Transverse colon (tissue), 4 donors: ENCODE data around the gene BTNL2. TPM values are rescaled to one million over a fixed set of nuclear protein-coding genes. Genes with fewer than 3 reads are reported as not detected.

Source experiments
- DNase-seq: peaks from one replicate; pipeline ENCODE4 v3.0.0-alpha.2; 2019
- H3K27ac ChIP-seq, 4 donors: fragments of 200-600 bp; sonication (generic); 2 replicates each; pipeline ENCODE4 v1.5.1; 2016 to 2018; ENCODE audit warnings: inconsistent platforms in 4 of 4
- H3K27me3 ChIP-seq: fragments of 200-600 bp; sonication (generic); 2 replicates; pipeline ENCODE4 v1.5.1; 2017; ENCODE audit warnings: inconsistent platforms
- H3K36me3 ChIP-seq, 4 donors: fragments of 200-600 bp; sonication (generic); 2 replicates each; pipeline ENCODE4 v1.5.1; 2017 to 2019; ENCODE audit warnings: inconsistent platforms in 4 of 4
- H3K4me1 ChIP-seq, 4 donors: fragments of 200-600 bp; sonication (generic); 2 replicates each; pipeline ENCODE4 v1.5.1; 2017 to 2020; ENCODE audit warnings: inconsistent platforms in 4 of 4
- H3K4me3 ChIP-seq, 4 donors: fragments of 200-600 bp; sonication (generic); 1 replicate in 1 of 4; 2 replicates in 3 of 4; pipeline versions ENCODE4 v1.5.1 to v1.6.1; 2017 to 2019; ENCODE audit warnings: inconsistent platforms in 4 of 4
- H3K9me3 ChIP-seq, 2 donors: fragments of 200-600 bp; sonication (generic); 2 replicates each; pipeline ENCODE4 v1.5.1; 2017 to 2019; ENCODE audit warnings: inconsistent platforms in 2 of 2
- EP300 ChIP-seq: sonication (generic); formaldehyde crosslinking; IDR thresholded peaks from one replicate; pipeline ENCODE4 v1.6.1; 2017; ENCODE audit warnings: antibody characterized with exemption, low read depth
- POLR2A ChIP-seq: fragments of 450-650 bp; IDR thresholded peaks from one replicate; pipeline ENCODE4 v1.6.1; 2016; ENCODE audit warnings: antibody characterized with exemption, mild to moderate bottlenecking, moderate library complexity
- POLR2AphosphoS5 ChIP-seq, 3 donors: sonication (generic); formaldehyde crosslinking; IDR thresholded peaks; one replicate each; pipeline ENCODE4 v1.6.1; 2016; ENCODE audit warnings: antibody characterized with exemption in 3 of 3
- WGBS, 2 donors: methylation state at CpG; one replicate each; pipeline ENCODE4 v1.1.5; 2018; ENCODE audit warnings: low coverage in 1 of 2; 5-methylcytosine and 5-hydroxymethylcytosine counted together
- in situ Hi-C, 4 donors: fragments of 200-750 bp; cut with MboI; loops; one replicate each; pipeline versions ENCODE4 v1.15.0 to v1.15.1; 2017; ENCODE audit warnings: low sequenced_read_pairs in 3 of 4, low pct_ligation_motif_present in 1 of 4, low pct_unique_long_range_greater_than_20kb in 1 of 4
- intact Hi-C: fragments of 100-400 bp; cut with DNase I; formaldehyde crosslinking; loops from one replicate; pipeline ENCODE4 v1.15.1; 2023; ENCODE audit warnings: low total_unique reads
- total RNA-seq, 4 donors: library from RNA; depleted of rRNA; stranded (reverse); fragments of >200 nt; gene quantifications; one replicate each; pipeline ENCODE4 v1.1.0, GENCODE V29; 2016
- TF ChIP-seq, protein P1 (sequence below), 5 experiments: fragments of 200-600 bp in 3 of 5; fragments of 450-650 bp in 2 of 5; sonication (generic) in 3 of 5; IDR thresholded peaks; 1 replicate in 2 of 5; 2 replicates in 3 of 5; pipeline ENCODE4 v1.5.1; 2016 to 2017; ENCODE audit warnings: antibody characterized with exemption in 5 of 5, inconsistent platforms in 3 of 5, mild to moderate bottlenecking in 2 of 5, moderate library complexity in 1 of 5

BTNL2 gene
- total RNA-seq, 4 donors from 2014 or later, result not detected

GRCh38 chr6:32444433-32444832 is 37.5 kb upstream of the BTNL2 start:
- Histone ChIP-seq H3K4me3 (no peak overlapping the region), H3K36me3 (no peaks in the 10 kb centered on the region), H3K27ac (no peak overlapping the region), H3K9me3 (no peaks in the 10 kb centered on the region), H3K27me3 (peaks cover 1% of the 10 kb centered on the region), H3K4me1 (no peaks in the 10 kb centered on the region)
- intact Hi-C loops, result no loop called here
- TF ChIP-seq POLR2AphosphoS5 (IDR thresholded peaks at IDR 0.05) (no peak), POLR2A (no peak), EP300 (no peak)
- TF ChIP-seq, protein P1, sequence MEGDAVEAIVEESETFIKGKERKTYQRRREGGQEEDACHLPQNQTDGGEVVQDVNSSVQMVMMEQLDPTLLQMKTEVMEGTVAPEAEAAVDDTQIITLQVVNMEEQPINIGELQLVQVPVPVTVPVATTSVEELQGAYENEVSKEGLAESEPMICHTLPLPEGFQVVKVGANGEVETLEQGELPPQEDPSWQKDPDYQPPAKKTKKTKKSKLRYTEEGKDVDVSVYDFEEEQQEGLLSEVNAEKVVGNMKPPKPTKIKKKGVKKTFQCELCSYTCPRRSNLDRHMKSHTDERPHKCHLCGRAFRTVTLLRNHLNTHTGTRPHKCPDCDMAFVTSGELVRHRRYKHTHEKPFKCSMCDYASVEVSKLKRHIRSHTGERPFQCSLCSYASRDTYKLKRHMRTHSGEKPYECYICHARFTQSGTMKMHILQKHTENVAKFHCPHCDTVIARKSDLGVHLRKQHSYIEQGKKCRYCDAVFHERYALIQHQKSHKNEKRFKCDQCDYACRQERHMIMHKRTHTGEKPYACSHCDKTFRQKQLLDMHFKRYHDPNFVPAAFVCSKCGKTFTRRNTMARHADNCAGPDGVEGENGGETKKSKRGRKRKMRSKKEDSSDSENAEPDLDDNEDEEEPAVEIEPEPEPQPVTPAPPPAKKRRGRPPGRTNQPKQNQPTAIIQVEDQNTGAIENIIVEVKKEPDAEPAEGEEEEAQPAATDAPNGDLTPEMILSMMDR (IDR thresholded peaks at IDR 0.05), result no peak
- in situ Hi-C loops, result no loop called here
- DNase-seq, result no peak
- 67 to 92% methylated on average over 2 of the region's 2 CpGs for WGBS, 2 donors

GRCh38 chr6:32442977-32443552 is 36.1 kb upstream of the BTNL2 start:
- H3K9me3 ChIP-seq, result no peaks in the 10 kb centered on the region

GRCh38 chr6:32442243-32442667 is 35.3 kb upstream of the BTNL2 start:
- TF ChIP-seq, protein P1 (IDR thresholded peaks at IDR 0.05), result no peak
- TF ChIP-seq POLR2AphosphoS5 (IDR thresholded peaks at IDR 0.05) (no peak), POLR2A (no peak), EP300 (no peak)
- Histone ChIP-seq H3K36me3 (no peaks in the 10 kb centered on the region), H3K9me3 (no peaks in the 10 kb centered on the region), H3K4me3 (no peak overlapping the region), H3K27me3 (peaks cover 5% of the 10 kb centered on the region), H3K4me1 (no peaks in the 10 kb centered on the region), H3K27ac (no peak overlapping the region)
- intact Hi-C loops, result no loop called here
- in situ Hi-C loops, result no loop called here
- 67 to 87% methylated on average over 4 to 7 of the region's 7 CpGs for whole genome bisulfite sequencing, 2 donors
- DNase-seq, result no peak

More at GRCh38 chr6:32442977-32443552, 36.1 kb upstream of the BTNL2 start:
- TF ChIP-seq, protein P1 (IDR thresholded peaks at IDR 0.05), result no peak
- TF ChIP-seq POLR2AphosphoS5 (IDR thresholded peaks at IDR 0.05) (no peak), POLR2A (no peak), EP300 (no peak)
- in situ Hi-C loops, result no loop called here
- no peaks in the 10 kb centered on the region for H3K4me1 ChIP-seq
- no peak overlapping the region for H3K4me3 ChIP-seq
- WGBS, 2 donors, result 77 to 81% methylated on average over 6 to 8 of the region's 8 CpGs
- no peak overlapping the region for H3K27ac ChIP-seq
- intact Hi-C loops, result no loop called here
- peaks cover 5% of the 10 kb centered on the region for H3K27me3 ChIP-seq
- H3K36me3 ChIP-seq, result no peaks in the 10 kb centered on the region
- DNase-seq, result no peak

GRCh38 chr6:32439602-32440214 is 32.7 kb upstream of the BTNL2 start, which contains the start of gene HLA-DRA:
TSS of gene HLA-DRA (plus strand) at chr6:32439887. CDS start at chr6:32439951, 64 bp downstream.
- intact Hi-C loops, result no loop called here
- TF ChIP-seq, protein P1 (IDR thresholded peaks at IDR 0.05), result no peak
- TF ChIP-seq EP300 (no peak), POLR2A (peak; percentile 61), POLR2AphosphoS5 (IDR thresholded peaks at IDR 0.05) (peak; percentile 14 to 73 (median 66))
- H3K4me3 ChIP-seq, result peak within 1 kb of the TSS; percentile 5 to 45 (median 12)

More at GRCh38 chr6:32439602-32440214, 32.7 kb upstream of the BTNL2 start, which contains the start of gene HLA-DRA:
- Histone ChIP-seq H3K27ac (peak within 1 kb of the TSS; percentile 30 to 70 (median 44)), H3K4me1 (no peaks in the 10 kb centered on the region), H3K36me3 (no peaks in the 10 kb centered on the region), H3K27me3 (peaks cover 5% of the 10 kb centered on the region), H3K9me3 (no peaks in the 10 kb centered on the region)
- DNase-seq, result no peak
- 11 to 18% methylated on average over 8 to 9 of the region's 9 CpGs for WGBS, 2 donors
- in situ Hi-C loops, result no loop called here
